Fibroblast of villous mesenchyme (primary cell): ENCODE results near the gene MAEA. TPM values are rescaled to one million over a fixed set of nuclear protein-coding genes. Genes with fewer than 3 reads are reported as not detected.
A peak's percentile ranks its signal among the peaks of the same experiment; 100 is the strongest.

ENCODE experiments used
- DNase-seq: peaks from one replicate; pipeline ENCODE4 v3.0.0-alpha.2; 2010; ENCODE audit warnings: low read depth
- H3K4me3 ChIP-seq: 2 replicates; pipeline ENCODE4 v1.5.1; 2011; ENCODE audit warnings: low read depth, mild to moderate bottlenecking, low read length
- total RNA-seq: library from RNA; depleted of rRNA; stranded (reverse); fragments of >200 nt; gene quantifications from 2 replicates; pipeline ENCODE4 v1.2.3, GENCODE V29; 2012
- TF ChIP-seq, protein P1 (sequence below): IDR thresholded peaks from 2 replicates; pipeline ENCODE4 v1.5.1; 2012; ENCODE audit warnings: low read depth, mild to moderate bottlenecking, low read length; ENCODE audit not compliant: insufficient read depth

MAEA gene
- total RNA-seq, 1 donor: 59.6 TPM

DNA sequence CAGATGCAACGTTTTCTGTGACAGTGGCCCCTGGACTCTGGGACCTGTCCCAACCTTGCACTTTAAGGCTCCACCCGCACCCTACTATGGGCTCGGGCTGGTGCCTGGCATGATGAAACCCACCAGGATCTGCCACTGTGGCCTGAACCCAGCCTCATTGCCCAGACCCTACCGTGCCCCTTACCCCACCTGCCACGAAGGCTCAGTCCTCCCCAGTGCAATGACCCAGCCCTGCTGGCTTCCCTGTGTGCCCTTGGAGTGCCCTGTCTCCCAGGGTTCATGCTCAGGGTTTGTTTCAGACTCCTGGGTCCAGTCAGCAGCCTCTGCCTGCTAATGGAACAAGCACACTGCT lies 60.5 kb downstream of the MAEA start:
- H3K4me3 ChIP-seq: no peak overlapping the region
- DNase-seq: no peak
- TF ChIP-seq, protein P1, sequence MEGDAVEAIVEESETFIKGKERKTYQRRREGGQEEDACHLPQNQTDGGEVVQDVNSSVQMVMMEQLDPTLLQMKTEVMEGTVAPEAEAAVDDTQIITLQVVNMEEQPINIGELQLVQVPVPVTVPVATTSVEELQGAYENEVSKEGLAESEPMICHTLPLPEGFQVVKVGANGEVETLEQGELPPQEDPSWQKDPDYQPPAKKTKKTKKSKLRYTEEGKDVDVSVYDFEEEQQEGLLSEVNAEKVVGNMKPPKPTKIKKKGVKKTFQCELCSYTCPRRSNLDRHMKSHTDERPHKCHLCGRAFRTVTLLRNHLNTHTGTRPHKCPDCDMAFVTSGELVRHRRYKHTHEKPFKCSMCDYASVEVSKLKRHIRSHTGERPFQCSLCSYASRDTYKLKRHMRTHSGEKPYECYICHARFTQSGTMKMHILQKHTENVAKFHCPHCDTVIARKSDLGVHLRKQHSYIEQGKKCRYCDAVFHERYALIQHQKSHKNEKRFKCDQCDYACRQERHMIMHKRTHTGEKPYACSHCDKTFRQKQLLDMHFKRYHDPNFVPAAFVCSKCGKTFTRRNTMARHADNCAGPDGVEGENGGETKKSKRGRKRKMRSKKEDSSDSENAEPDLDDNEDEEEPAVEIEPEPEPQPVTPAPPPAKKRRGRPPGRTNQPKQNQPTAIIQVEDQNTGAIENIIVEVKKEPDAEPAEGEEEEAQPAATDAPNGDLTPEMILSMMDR: no peak

DNA sequence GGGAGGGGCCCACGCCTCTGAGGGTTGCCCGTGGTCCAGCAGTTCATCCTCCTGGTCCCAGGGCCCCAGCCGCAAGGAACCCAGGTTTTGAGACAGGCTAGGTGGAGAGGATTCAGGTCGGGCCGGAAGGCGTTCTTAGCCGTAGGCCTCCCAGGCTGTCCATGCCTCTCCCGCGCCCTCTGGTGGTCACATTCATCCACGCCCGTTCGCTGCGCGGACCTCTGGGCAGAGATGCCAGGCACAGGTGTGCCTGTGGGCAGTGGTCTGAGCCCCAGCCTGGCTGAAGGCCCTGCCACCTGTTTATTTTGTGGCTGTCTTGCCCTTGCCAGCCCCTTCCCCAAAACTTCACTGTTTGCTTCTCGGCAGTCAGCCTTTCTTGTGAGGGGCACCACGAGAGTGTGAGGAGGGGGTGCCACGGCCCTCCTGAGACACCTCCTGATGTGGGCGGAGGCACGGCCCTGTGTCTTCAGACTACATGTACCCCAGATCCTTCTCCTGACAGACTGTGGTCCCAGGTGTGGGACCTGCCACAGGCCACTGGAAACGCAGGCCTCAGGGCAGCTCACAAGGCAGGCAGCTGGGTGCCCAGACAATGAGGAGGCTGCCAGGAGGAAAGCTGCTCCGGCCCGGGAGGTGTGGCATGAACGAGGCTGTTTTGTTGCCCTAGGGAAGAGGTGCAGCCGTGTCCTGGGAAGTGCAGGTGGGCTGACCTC lies 62.3 kb downstream of the MAEA start:
- TF ChIP-seq, protein P1: peak; percentile 94
- H3K4me3 ChIP-seq: no peak overlapping the region
- peak; percentile 73 for DNase-seq

GRCh38 chr4:1352567-1352900 lies 62.8 kb downstream of the MAEA start:
- DNase-seq: no peak
- no peak overlapping the region for H3K4me3 ChIP-seq
- TF ChIP-seq, protein P1: no peak

- TF ChIP-seq, protein P1: no peak
- no peak for DNase-seq
- H3K4me3 ChIP-seq: no peak overlapping the region
Measured at GRCh38 chr4:1353186-1354055, 63.7 kb downstream of the MAEA start.

GRCh38 chr4:1354136-1354982 lies 64.7 kb downstream of the MAEA start:
- H3K4me3 ChIP-seq: no peak overlapping the region
- no peak for DNase-seq
- TF ChIP-seq, protein P1: no peak

DNA sequence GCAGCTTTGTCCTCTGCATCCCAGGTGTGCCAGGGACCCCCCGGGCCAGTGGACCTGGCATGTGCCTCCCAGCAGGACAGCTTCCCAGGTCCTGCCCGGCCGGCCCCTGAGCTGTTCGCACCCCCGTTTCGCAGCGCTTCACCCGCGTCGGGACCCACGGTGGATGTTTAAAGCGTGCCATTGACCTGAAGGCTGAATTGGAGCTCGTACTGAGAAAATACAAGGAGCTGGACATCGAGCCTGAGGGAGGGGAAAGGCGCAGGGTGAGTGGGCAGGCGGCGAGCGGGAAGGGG lies 65.2 kb downstream of the MAEA start:
- H3K4me3 ChIP-seq: no peak overlapping the region
- no peak for DNase-seq
- TF ChIP-seq, protein P1: no peak
